Epithelial cell of proximal tubule (primary cell): ENCODE measurements around the gene IRX1. TPM values are rescaled to one million over a fixed set of nuclear protein-coding genes. Genes with fewer than 3 reads are reported as not detected.

Source experiments
- DNase-seq: peaks from one replicate; pipeline ENCODE4 v3.0.0-alpha.2; 2011; ENCODE audit warnings: low read depth
- H3K4me3 ChIP-seq: 2 replicates; pipeline ENCODE4 v1.5.1; 2011; ENCODE audit warnings: low read depth, mild to moderate bottlenecking, low read length
- total RNA-seq: library from RNA; depleted of rRNA; stranded (reverse); fragments of >200 nt; gene quantifications from 2 replicates; pipeline ENCODE4 v1.2.3, GENCODE V29; 2015
- TF ChIP-seq, protein P1 (sequence below): conservative IDR thresholded peaks from 2 replicates; pipeline ENCODE4 v1.5.1; 2012; ENCODE audit warnings: low read depth, mild to moderate bottlenecking, low read length

The IRX1 gene
- total RNA-seq, result 18.0 and 22.1 TPM in 2 replicates

GRCh38 chr5:3595006-3595961 lies at the start of gene IRX1:
Gene IRX1, plus strand, starts transcription at chr5:3595832. Its CDS starts 274 bp downstream, at chr5:3596106.
- TF ChIP-seq, protein P1, sequence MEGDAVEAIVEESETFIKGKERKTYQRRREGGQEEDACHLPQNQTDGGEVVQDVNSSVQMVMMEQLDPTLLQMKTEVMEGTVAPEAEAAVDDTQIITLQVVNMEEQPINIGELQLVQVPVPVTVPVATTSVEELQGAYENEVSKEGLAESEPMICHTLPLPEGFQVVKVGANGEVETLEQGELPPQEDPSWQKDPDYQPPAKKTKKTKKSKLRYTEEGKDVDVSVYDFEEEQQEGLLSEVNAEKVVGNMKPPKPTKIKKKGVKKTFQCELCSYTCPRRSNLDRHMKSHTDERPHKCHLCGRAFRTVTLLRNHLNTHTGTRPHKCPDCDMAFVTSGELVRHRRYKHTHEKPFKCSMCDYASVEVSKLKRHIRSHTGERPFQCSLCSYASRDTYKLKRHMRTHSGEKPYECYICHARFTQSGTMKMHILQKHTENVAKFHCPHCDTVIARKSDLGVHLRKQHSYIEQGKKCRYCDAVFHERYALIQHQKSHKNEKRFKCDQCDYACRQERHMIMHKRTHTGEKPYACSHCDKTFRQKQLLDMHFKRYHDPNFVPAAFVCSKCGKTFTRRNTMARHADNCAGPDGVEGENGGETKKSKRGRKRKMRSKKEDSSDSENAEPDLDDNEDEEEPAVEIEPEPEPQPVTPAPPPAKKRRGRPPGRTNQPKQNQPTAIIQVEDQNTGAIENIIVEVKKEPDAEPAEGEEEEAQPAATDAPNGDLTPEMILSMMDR, result no peak
- no peak for DNase-seq
- peak within 1 kb of the TSS; percentile 51 for H3K4me3 ChIP-seq

GRCh38 chr5:3546028-3546427 lies 49.6 kb upstream of the IRX1 start:
- no peak for DNase-seq
- H3K4me3 ChIP-seq, result no peak overlapping the region
- TF ChIP-seq, protein P1, result no peak

DNA sequence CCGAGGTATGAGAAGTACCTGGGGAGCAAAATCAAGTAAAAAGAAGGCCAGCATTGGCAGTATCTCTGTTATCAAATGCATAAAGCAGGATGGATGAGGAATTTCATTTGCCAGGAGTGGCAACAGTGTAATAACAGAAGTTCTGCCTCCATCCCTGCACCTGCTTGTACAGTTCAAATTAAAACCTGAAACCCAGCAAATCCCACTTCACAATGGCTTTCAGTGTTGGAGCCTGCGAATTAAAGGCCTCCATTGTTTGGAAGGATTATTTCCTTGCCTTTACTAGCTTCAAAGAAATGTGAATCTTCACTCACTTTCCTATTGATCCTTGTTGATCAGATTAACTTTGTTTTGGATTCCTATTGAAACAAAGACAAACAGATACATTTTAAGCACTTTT lies 31.5 kb upstream of the IRX1 start:
- TF ChIP-seq, protein P1, result no peak
- DNase-seq, result no peak
- no peak overlapping the region for H3K4me3 ChIP-seq

GRCh38 chr5:3564827-3565518 lies 30.7 kb upstream of the IRX1 start:
- no peak for DNase-seq
- TF ChIP-seq, protein P1, result no peak

GRCh38 chr5:3584724-3585531 lies 10.7 kb upstream of the IRX1 start:
- DNase-seq, result no peak
- no peak overlapping the region for H3K4me3 ChIP-seq
- TF ChIP-seq, protein P1, result no peak

More at GRCh38 chr5:3564827-3565518, 30.7 kb upstream of the IRX1 start:
- H3K4me3 ChIP-seq, result no peak overlapping the region

DNA sequence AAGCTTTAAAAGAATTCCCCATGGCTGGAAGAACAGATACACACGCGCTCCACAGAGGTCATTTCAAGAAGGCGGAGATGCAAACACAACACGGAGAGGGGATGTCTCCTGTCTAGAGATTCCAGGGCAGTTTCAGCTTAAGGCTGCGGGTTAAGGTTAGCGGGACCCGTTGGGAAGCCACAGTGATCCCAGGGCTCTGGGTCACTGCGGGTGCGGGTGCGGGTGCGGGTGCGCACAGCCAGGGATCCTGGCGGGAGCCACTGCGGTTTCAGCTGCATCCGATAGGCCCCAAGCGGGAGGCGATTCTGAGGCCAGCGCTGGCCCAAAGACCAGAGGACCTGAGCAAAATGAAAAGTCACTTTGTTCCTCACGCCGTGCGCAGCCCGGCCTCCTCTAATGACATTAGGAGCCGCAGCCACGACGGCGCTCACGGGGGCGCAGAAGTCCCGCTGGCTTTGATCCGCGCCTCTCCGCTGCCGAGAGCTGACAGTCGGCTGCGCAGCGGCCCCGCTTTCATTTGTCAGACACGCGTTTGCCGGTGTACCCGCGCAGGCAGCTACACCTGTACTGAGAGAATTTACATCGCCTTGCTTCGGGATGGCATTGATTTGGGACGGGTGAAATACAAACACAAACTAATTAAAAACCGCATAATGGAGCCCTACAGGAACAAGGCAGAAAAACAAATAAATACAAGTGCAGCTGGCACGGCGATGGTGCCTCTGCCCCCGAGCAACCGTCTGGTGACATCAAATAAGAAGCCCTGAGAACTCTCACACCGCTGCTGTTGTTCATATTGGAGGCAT lies 5.3 kb upstream of the IRX1 start:
- H3K4me3 ChIP-seq, result peak overlapping the region; percentile 6
- TF ChIP-seq, protein P1, result no peak
- no peak for DNase-seq
